CD4-positive, alpha-beta T cell treated with Interleukin-10 for 1 hour (primary cell): ENCODE measurements around the gene SLC2A4RG.
"Not testable (repeated sequence)": the region's sequence is repeated elsewhere in the genome, so short reads cannot be mapped to it uniquely, and the experiment has no call there.

ENCODE experiments used
- DNase-seq: peaks from one replicate; pipeline ENCODE4 v3.0.0-alpha.2; 2020

The SLC2A4RG gene

DNA sequence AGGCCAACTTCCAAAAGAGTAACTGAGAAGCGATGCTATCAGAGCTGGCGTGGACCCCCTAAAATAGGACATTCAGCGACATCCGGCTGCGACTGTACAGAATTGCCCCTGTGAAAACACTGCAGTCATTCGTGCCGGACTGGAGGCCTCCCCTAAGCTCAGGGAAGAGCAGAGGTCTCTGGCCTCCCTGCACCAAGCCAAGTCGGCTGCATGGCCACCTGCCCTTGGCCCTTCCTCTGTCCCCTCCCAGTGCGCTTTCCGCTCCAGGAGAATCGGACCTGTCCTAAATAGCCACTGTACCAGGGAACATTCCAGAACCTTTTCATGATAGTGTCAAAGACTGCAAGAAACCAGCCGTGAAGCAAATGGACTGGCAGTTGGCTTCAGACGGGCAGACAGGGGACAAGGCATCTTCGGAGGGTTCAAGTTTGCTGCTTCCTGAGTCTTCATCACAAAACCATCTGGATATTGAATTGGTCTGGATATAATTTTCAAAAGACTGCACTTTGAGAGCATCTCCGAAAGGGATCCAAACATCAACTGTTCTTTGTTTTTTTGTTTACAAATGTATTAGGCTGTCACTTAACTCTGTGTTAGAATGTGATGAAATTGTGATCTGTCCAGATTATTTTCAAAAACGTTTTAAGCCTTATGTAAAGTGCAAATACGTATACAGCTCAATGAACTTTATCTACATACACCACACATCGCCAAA, 16.5 kb downstream of the SLC2A4RG start:
- no peak for DNase-seq

DNA sequence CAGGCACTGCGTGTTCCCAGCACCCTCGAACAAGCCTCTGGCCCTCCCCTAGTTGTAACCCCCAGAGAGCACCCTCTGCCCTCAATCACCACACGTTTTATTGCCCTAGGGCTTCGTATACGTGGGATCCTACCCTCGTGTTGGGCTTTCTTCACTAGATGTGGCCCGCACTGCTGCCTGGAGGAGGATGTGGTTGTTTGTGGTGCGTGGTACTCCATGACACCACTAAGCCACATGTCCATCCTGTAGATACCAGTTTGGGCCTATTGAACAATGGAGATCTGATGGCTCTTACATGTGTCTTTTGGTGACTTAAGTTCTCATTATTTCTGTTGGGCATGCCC, 17.0 kb downstream of the SLC2A4RG start:
- DNase-seq = peak; percentile 44

DNA sequence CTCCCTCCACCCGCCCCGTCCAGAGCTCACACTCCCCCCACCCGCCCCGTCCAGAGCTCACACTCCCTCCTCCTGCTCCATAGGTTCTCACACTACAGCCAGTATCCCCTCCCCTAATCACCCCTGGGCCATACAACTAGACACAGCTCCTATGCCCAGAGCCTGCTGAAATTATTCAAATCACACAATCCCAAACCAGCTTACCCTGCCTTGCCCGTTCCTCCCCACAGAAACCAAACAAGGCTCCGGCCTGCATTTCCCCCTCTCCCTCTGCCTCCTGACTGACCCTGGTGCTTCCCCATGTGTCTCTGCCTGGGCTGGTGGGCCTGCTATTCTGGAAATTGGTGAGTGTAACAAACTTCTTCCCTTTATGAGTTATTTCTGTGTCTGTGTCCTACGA, 18.6 kb downstream of the SLC2A4RG start:
- no peak for DNase-seq

DNA sequence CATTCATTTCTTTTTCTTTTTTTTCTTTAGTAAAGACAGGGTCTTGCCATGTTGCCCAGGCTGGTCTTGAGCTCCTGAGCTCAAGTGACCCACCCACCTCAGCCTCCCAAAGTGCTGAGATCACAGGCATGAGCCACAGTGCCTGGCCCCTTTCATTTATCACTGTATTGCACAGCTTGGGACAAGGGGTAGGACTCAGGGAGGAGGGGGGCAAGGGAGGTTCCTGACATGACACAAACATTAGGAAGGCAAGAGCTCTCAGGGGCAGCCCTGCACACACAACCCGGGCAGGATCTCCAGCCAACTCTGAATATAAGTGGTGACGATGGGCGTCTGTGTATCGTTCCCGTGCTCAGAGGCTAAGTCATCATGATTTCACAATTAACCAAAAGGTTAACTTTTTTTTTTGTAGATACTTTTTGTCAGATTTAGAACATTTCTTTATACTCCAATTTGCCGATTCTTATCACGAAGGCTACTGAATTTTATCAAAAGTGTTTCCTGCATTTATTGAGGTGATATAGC, 19.9 kb downstream of the SLC2A4RG start:
- DNase-seq = no peak

DNA sequence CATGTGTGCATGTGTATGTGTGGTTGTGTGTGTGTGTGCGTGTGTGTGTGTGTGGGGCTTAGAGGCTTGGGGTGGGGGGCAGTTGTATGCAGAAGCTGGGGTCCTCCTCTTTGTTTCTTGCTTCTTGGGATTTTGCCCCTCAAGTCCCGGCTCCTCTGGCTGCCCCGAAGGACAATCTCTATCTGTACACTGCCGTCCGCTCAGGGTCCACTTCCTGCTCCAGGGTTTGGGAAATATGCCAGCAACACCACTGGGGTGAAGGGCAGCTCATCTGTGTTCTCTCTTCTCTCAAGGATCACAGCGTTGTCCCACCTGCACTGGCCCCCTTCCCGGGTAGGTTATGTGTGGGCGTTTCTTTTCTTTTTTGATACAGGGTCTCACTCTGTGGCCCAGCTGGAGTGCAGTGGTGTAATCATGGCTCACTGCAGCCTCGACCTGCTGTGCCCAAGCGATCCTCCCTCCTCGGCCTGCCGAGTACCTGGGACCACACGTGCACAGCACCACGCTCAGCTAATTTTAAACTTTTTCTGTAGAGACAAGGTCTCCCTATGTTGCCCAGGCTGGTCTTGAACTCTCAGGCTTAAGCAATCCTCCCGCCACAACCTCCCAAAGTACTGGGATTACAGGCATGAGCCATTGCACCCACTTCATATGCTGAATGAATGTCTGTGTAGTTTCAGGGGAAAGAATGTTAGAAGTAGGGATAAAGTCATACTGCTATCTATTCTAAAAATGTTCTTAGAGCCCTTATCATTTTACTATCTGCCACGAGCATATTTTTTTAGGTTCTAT, 25.7 kb downstream of the SLC2A4RG start:
- no peak for DNase-seq

DNA sequence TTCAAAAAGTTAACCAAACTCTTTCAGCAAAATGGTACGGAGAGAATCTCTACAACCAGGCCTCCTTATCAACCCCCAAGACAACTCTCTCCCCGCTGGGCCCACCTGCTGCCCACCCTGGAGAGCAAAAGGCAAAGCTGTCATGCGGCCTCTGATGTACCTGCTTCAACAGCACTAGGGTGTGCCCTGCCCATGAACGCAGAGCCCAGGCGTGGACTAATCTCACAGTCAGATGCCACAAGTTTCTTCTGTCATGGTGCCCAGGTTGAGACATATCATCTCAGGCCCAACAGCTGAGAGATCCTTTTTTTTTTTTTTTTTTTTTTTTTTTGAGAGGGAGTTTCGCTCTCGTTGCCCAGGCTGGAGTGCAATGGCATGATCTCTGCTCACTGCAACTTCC, 26.3 kb downstream of the SLC2A4RG start:
- no peak for DNase-seq

DNA sequence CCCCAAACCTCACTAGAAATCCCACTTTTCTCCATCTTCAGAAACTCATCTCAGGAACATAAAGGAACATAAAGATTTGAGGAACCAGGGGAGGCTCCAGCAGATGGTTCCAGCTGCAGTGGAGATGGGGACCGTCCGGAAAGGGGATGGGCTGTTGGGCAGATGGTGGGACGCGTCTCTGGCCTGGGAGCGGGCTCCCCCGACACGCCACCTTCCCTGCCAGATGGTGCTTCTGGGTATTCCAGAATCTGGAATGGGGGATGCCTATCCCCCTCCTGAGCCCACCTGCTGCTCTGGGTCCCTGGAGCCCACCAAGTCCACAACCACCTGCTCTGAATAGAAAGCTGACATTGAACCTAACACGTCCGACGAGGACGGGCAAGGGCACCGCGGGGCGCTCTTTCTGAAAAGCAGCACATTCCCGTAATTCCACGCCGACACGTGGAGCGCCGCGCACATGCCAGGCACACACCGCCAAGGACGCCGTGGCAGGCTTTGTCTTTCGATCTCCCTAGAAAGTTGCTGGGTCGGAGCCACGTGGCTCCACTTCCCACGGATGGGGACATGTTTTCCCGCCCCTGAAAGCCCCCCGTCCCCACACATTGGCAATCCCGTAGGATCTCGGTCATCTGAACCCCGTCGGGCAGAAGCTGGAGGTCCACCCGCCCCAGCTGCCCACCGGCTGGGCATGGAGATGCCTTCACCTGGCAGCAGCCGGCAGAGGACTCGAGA, 27.3 kb downstream of the SLC2A4RG start:
- no peak for DNase-seq

DNA sequence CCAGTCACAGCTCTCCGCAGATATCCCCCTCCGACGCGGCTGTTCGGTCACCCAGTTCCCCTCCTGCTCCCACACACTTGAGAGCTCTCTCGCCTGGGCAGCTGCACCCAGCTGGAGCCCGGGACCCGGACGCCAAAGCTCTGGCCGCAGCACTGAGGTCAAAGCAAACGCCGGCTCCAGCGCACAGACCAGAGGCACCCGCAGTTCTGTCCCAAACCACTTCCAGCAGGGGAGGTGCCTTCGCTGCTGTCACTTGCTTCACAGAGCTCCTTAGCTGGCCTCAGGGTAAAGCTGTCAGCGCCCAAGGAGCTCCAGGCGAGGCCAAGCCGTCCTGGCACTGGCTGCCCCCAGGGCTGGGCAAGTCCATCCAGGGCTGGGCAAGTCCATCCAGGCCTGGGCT, 27.9 kb downstream of the SLC2A4RG start:
- DNase-seq = no peak

DNA sequence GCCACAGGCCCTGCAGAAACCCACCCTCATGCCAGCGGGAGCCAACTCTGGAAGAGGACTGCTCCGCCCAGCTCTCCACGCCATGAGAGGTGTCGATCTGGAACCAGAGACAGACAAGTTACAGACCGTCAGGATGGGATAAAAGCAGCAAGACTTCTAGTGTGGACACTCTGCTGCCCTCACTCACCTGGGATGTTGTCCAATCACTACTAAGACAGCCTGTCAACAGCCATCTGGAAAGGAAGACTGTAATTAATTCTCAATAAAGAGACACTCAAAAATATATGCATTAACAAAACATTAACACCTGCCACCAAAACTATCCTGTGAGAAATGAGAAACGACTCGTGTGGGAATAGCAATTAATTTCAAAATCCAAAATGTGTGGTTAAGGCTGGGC, 28.3 kb downstream of the SLC2A4RG start:
- no peak for DNase-seq

DNA sequence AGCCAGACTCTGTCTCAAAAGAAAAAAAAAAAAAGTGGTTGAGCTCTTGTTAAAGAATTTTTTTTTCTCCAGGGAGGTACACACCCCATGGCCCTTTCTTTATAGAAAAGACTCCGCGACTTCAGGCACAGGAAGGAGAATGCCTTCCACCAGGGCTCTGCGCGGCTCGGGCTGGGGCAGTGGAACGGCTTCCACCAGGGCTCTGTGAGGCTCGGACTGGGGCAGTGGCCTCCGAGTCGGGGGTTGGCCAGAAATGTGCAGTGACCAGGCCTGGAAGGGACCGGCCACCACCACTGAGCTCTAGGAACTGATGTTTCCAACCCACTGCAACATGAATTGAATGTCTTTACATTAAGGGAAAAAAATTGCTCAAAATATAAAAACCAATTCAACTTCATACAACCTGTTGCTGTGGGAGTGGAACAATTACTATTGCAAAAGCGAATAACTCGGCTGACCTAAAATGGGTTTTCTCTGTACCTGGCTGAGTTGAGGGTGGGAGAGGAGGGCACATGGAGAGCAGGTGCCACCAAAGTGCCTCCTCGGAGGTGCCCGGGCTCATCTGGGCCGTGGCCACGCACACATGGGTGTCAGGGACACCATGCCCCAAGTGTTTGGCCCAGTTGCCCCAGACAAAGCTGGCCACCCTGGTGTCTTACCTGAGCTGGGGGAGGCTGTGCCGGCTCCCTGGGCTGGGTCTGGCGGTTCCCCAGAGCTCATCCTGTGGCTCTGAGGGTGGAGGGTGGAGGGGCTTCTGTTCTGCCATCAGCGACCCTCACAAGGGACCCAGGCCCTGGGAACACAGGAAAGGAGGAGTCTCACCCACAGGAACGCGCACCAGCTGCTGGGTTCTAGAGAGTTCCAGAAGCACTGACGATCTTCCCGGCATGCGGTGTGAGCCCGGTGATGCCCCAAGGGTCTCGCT, 29.3 kb downstream of the SLC2A4RG start:
- DNase-seq = no peak

DNA sequence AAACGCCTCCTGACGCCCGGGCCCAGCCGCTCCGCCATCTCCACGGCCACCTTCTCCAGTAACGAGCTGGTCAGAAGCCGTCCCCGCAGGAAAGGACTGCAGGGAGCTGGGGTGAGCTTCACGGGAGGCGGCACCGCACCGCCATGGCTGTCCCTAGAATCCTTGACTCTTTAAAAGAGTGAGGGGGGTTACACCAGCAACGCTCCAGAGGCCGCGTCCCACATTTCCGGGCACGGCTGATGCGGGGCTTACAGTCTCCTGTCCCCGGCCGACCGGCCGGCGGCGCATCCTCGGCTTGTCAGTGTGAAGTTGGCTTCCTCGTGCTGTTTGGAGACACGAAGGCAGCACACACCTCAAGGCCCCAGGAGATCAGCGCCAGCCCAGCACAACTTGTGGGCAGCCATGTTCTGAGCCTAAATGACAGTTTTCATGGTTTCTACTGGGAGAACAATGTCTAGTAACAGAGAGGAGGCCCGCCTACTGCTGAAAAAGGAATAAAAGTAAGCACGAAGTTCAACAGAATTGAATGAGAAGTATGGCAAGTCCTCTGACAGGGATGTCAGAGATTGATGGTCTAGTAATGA, 30.4 kb downstream of the SLC2A4RG start:
- DNase-seq = no peak

DNA sequence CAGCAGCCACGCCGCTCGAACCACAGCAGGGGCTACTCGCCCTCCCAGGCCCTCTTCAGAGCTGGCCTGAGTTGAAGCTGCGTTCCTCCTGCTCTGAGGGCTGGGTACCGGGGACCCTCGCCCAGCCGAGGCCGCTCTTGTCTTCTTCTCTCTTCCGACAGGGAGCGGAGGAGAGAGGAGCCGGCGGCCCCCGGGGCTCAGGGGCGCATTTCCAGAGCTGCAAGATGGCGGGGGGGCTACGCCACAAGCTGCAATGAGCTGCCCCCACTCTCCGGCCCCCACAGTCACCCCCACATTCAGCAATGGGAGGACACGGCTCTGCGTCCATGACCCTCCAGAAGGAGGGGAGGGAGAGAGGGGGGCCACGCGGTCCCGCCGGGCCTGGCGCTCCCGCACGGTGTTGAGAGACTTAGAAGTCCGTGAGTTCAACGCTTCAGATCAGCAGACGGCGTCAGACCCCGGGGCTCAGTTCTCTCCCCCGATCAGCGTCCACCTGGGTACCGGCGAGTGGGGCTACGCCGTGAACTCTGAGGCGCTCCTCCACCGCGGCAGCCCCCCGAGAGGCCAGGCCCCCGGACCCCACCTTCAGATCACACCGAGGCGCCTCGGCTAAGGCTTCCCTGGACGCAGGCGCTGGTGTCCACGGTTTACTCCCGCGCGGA, 31.6 kb downstream of the SLC2A4RG start:
- DNase-seq = no peak

DNA sequence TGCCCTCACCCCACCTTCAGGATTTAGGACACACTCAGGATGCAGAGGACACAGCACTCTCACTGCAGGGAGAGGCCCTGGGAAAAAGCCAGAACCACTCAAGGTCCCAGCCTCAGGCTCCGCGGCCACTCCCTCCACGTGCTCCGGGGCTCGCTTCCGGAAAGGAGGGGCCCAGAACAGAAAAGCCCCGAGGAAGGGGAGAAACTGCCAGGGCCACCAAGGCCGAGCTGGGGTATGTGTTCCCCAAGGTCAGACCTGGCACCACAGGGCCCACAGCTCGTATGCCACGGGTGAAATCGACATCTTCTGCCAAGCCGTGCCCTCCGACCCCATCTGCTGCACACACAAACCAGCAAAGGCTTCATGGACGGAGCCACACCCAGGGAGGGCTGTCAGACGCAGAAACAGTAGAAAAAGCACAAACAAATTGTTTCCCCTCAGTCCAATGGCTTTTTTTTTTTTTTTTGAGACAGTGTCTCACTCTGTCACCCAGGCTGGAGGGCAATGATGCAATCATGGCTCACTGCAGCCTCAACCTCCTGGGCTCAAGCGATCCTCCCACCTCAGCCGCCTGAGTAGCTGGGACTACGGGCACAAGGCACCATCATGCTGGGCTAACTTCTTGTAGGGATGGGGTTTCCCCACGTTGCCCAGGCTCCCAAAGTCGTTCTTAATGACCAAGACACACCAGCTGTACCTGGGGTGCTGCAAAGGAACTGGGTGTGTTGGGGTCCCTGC, 33.4 kb downstream of the SLC2A4RG start:
- no peak for DNase-seq

DNA sequence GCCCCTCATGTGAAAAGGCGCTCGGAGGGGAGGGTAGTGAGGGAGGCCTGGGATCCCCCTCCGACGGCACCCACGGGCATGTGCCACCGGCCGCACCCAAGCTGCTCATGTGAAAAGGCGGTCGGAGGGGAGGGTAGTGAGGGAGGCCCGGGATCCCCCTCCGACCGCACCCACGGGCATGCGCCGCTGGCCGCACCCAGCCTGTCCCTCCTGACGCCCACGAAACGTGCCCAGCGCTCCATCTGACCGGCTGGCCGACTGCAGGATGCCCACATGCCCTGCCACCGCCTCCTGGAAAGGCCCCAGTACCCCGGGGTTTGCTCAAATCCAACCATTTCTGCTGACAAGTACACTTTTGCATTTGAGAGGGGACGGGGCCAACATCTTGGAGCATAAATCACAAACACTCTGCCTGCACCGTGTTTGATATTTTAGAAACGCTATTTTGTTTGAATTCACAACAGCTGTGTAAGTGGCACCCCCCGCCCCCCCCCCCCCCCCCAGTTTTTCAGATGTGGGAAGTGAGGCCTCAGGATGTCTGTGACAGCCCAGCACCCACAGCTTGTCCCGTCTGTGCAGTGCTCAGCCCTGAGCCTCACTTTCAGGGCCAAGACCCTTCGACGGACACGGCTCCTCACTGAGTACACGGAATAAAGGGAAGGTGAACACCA, 34.1 kb downstream of the SLC2A4RG start:
- DNase-seq = no peak

DNA sequence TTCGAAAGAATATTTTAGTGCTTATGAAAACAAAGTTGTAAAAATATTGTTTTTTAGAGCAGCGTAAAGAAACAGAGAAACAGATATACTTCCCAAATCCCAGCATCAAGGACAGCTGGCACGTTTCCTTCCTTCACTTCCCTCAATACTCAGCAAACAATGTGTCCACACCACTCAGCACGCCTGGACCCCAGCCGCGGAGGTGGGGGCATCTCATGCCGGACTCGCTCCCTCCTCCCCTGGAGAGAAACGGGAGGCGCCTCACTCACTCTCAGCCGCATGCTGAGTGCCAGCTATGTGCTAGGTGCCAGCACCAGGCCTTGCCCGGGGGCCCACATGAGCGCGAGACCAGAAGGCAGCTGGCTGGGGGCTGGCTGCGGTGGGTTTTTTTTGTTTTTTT, 34.7 kb downstream of the SLC2A4RG start:
- no peak for DNase-seq

DNA sequence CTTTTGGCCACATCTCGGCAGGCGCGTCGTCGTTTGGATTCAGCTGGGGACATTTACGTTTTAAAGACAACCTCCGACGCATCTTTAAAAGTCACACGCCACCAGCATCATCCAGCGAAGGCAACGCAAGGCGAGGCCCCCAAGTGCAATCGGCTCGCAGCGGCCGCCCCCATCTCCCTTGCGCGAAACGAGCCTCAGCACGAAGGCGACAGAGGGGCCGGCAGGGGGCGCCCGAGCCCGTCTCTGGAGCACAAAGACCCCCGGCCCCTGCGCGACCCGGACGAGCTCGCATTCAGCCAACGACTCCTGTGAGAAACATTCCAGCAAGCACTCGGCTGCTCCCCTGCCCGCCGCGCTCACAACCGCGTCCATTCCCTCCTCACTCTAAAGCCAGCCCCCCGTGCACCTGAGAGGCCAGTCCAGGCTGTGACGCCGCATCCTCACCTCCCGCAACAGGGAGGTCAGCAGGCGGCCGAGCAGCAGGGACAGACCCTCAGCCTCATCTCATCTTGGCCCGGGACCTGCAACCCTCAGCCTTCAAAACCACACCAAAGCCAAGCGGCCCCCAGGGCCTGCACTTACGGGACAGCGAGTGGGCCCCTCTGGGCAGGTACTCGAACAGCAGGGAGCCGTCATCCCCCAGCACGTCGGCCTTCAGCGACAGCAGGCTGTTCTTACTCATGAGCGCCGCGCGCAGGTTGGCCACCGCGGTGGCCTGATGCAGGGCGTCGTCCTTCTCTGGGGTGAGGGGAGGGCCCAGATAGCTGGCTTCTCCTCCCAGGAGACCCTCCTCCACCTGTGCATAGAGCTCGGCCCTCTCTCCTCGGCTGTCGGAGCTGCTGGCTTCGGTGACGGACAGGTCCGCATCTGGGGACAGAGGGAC, 35.8 kb downstream of the SLC2A4RG start:
- DNase-seq = peak; percentile 37

DNA sequence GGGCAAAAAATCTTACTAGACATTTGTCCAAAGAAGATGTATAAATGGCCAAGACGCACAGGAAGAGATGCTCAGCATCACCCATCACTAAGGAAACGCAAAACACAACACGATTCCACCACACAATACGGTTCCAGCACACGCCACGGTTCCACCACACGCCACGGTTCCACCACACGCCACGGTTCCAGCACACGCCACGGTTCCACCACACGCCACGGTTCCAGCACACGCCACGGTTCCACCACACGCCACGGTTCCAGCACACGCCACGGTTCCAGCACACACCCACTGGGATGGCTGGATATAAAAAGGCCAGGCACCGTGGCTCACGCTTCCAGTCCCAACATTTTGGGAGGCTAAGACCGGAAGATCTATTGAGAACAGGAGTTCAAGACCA, 37.3 kb downstream of the SLC2A4RG start:
- not testable (repeated sequence) for DNase-seq

DNA sequence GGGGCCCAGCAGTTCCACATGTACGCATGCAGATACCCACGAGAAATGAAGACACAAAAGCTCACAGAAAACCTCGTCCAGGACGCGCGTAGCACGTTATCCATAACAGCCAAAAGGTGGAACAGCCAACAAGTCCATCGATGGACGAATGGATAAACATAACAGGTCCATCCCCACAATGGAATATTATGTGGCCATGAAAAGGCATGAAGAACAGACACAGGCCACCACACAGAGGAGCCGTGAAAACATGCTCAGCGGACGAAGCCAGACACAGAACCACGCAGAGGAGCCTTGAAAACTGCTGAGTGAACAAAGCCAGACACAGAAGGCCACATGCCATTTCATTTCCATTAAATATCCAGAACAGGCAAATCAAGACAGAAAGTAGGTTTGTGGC, 38.0 kb downstream of the SLC2A4RG start:
- DNase-seq = no peak

DNA sequence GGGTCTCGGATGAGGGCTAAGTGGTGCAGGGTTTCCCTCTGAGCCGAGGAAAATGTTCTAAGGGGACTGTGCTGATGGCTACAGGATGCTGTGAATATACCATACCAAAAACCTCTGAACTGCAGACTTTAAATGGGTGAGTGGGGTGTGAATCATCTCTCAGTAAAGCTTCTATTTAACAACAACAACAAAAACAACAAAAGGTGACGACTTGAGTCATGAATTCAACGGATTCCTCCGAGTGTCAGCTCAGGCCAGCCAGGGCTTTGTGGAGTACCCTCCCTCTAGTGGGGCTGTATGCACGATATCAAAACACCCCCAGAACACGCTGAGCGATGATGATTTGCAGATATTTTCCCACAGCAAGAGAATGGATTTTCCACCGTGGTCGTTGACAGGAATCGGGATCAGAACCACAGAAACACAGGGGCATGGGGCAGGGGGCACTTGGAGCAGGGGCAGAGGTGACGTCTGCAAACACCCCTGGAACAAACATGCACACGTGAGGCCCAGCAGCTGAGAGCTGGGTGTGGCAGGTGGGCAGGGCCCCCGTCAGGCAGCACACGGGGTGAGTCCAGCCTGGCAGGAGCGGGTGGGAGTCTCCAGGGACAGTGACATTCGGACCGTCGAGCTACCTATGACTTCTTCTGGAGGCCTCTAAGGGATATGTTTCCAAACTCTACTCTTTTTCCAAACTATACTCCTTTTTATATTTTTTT, 38.6 kb downstream of the SLC2A4RG start:
- DNase-seq = no peak
